Liver (tissue), 9 donors: Measurements from ENCODE around the gene TP73. TPM values are rescaled to one million over a fixed set of nuclear protein-coding genes. Genes with fewer than 3 reads are reported as not detected.
A peak's percentile ranks its signal among the peaks of the same experiment; 100 is the strongest.

Experiments used
- DNase-seq: peaks from one replicate; pipeline ENCODE4 v3.0.0-alpha.2; 2017; ENCODE audit warnings: low spot score
- H3K27ac ChIP-seq, 2 donors: one replicate each; pipeline ENCODE4 v1.7.0; 2013; ENCODE audit warnings: inconsistent platforms in 2 of 2, low read length in 2 of 2, control low read depth in 1 of 2, low read depth in 1 of 2, mild to moderate bottlenecking in 1 of 2
- H3K27me3 ChIP-seq, 4 donors: one replicate each; pipeline versions ENCODE4 v1.6.1 to v1.7.0; 2013; ENCODE audit warnings: low read length in 3 of 4, inconsistent platforms in 1 of 4, mild to moderate bottlenecking in 1 of 4, moderate library complexity in 1 of 4; ENCODE audit not compliant: control insufficient read depth in 4 of 4, insufficient read depth in 4 of 4
- H3K36me3 ChIP-seq, 4 donors: one replicate each; pipeline versions ENCODE4 v1.6.1 to v1.7.0; 2013; ENCODE audit warnings: low read length in 3 of 4, mild to moderate bottlenecking in 3 of 4, low read depth in 1 of 4, moderate library complexity in 1 of 4; ENCODE audit not compliant: control insufficient read depth in 4 of 4, insufficient read depth in 3 of 4
- H3K4me1 ChIP-seq, 4 donors: one replicate each; pipeline versions ENCODE4 v1.6.1 to v1.7.0; 2013; ENCODE audit warnings: low read length in 3 of 4, mild to moderate bottlenecking in 3 of 4, moderate library complexity in 1 of 4; ENCODE audit not compliant: control insufficient read depth in 4 of 4, insufficient read depth in 4 of 4
- H3K4me3 ChIP-seq, 3 donors: one replicate each; pipeline versions ENCODE4 v1.6.1 to v1.7.0; 2013; ENCODE audit warnings: low read length in 3 of 3, control low read depth in 1 of 3, low read depth in 1 of 3, mild to moderate bottlenecking in 1 of 3
- H3K9ac ChIP-seq, 2 donors: one replicate each; pipeline ENCODE4 v1.7.0; 2013; ENCODE audit warnings: low read length in 2 of 2, mild to moderate bottlenecking in 2 of 2, moderate library complexity in 2 of 2, control low read depth in 1 of 2, low read depth in 1 of 2
- H3K9me3 ChIP-seq, 4 donors: one replicate each; pipeline versions ENCODE4 v1.6.1 to v1.7.0; 2013; ENCODE audit warnings: low read length in 3 of 4; ENCODE audit not compliant: control insufficient read depth in 4 of 4
- ATF3 ChIP-seq: IDR thresholded peaks from 2 replicates; pipeline ENCODE4 v1.6.1; 2016; ENCODE audit warnings: antibody characterized with exemption
- FOXA1 ChIP-seq: IDR thresholded peaks from 2 replicates; pipeline ENCODE4 v1.6.1; 2016; ENCODE audit warnings: antibody characterized with exemption
- FOXA2 ChIP-seq: IDR thresholded peaks from 2 replicates; pipeline ENCODE4 v1.6.1; 2016; ENCODE audit warnings: antibody characterized with exemption
- GABPA ChIP-seq, 2 donors: IDR thresholded peaks in 1 of 2; conservative IDR thresholded peaks in 1 of 2; 2 replicates each; pipeline ENCODE4 v1.6.1; 2016; ENCODE audit warnings: antibody characterized with exemption in 2 of 2, mild to moderate bottlenecking in 1 of 2, moderate library complexity in 1 of 2
- HNF4A ChIP-seq, 2 donors: conservative IDR thresholded peaks; 2 replicates each; pipeline ENCODE4 v1.6.1; 2016; ENCODE audit warnings: antibody characterized with exemption in 2 of 2, mild to moderate bottlenecking in 2 of 2
- MAX ChIP-seq: IDR thresholded peaks from 2 replicates; pipeline ENCODE4 v1.6.1; 2016; ENCODE audit warnings: antibody characterized with exemption
- NR2F2 ChIP-seq: IDR thresholded peaks from 2 replicates; pipeline ENCODE4 v1.6.1; 2016; ENCODE audit warnings: antibody characterized with exemption
- RAD21 ChIP-seq, 2 donors: IDR thresholded peaks; 2 replicates each; pipeline ENCODE4 v1.6.1; 2016; ENCODE audit warnings: antibody characterized with exemption in 2 of 2, mild to moderate bottlenecking in 2 of 2
- REST ChIP-seq: IDR thresholded peaks from 2 replicates; pipeline ENCODE4 v1.6.1; 2016; ENCODE audit warnings: antibody characterized with exemption, mild to moderate bottlenecking
- SP1 ChIP-seq: IDR thresholded peaks from 2 replicates; pipeline ENCODE4 v1.6.1; 2018; ENCODE audit warnings: antibody characterized with exemption, mild to moderate bottlenecking
- YY1 ChIP-seq: IDR thresholded peaks from 2 replicates; pipeline ENCODE4 v1.6.1; 2016; ENCODE audit warnings: antibody characterized with exemption, mild to moderate bottlenecking
- WGBS: extraction: QIAGEN DNeasy Blood & Tissue Kit; methylation state at CpG from one replicate; pipeline ENCODE4 v1.1.7; 2013; 5-methylcytosine and 5-hydroxymethylcytosine counted together
- polyA plus RNA-seq, 2 donors: library from polyadenylated mRNA; stranded (reverse) in 1 of 2; unstranded in 1 of 2; fragments of 200-250 nt in 1 of 2; fragments of >200 nt in 1 of 2; fragmentation: Nextera tagmentation in 1 of 2; extraction: Ambion mirVana in 1 of 2; gene quantifications; one replicate each; pipeline versions ENCODE4 v1.2.1 to v1.2.3, GENCODE V29; 2013 to 2015
- total RNA-seq, 2 donors: library from RNA; depleted of rRNA; stranded (reverse); fragments of >200 nt; gene quantifications; one replicate each; pipeline ENCODE4 v1.2.3, GENCODE V29; 2014
- donor health status: healthy.
- donor health status: healthy.
- donor health status: healthy.
- donor health status: healthy.
- donor health status: healthy.

TP73 gene
- total and polyA plus RNA-seq, 4 donors: 0.08 to 0.29 (median 0.18) TPM

GRCh38 chr1:3717041-3717714 lies 64.9 kb downstream of the TP73 start:
- H3K9me3 ChIP-seq: no peaks in the 10 kb centered on the region
- no peak overlapping the region for H3K9ac ChIP-seq
- no peak for DNase-seq
- TF ChIP-seq YY1: no peak
- no peak for TF ChIP-seq NR2F2
- TF ChIP-seq REST: no peak
- TF ChIP-seq FOXA2: no peak
- no peak for TF ChIP-seq ATF3
- TF ChIP-seq RAD21 (IDR thresholded peaks at IDR 0.05): no peak
- TF ChIP-seq HNF4A (conservative IDR thresholded peaks at IDR 0.05): no peak
- no peak for TF ChIP-seq MAX
- no peak for TF ChIP-seq GABPA (IDR thresholded peaks at IDR 0.05 in 1 of 2, conservative IDR thresholded peaks at IDR 0.05 in 1 of 2)
- TF ChIP-seq FOXA1: no peak
- no peak for TF ChIP-seq SP1
- H3K36me3 ChIP-seq: no peaks in the 10 kb centered on the region
- no peaks in the 10 kb centered on the region for H3K4me1 ChIP-seq
- no peak overlapping the region for H3K4me3 ChIP-seq
- H3K27me3 ChIP-seq: no peaks in the 10 kb centered on the region
- 64% methylated on average over 33 of the region's 33 CpGs for WGBS
- H3K27ac ChIP-seq: no peak overlapping the region

GRCh38 chr1:3717715-3718601 lies 65.6 kb downstream of the TP73 start:
- no peaks in the 10 kb centered on the region for H3K27me3 ChIP-seq
- TF ChIP-seq MAX: no peak
- TF ChIP-seq REST: peak; percentile 53
- TF ChIP-seq GABPA (IDR thresholded peaks at IDR 0.05 in 1 of 2, conservative IDR thresholded peaks at IDR 0.05 in 1 of 2): no peak
- WGBS: 33% methylated on average over 40 of the region's 40 CpGs
- no peak overlapping the region for H3K4me3 ChIP-seq
- no peaks in the 10 kb centered on the region for H3K9me3 ChIP-seq
- no peaks in the 10 kb centered on the region for H3K4me1 ChIP-seq
- no peaks in the 10 kb centered on the region for H3K36me3 ChIP-seq
- peak; percentile 57 for DNase-seq
- H3K27ac ChIP-seq: no peak overlapping the region
- H3K9ac ChIP-seq: no peak overlapping the region
